Choroid plexus epithelial cell (primary cell): ENCODE data around the gene RNF223.
A peak's percentile ranks its signal among the peaks of the same experiment; 100 is the strongest.

Experiments used
- DNase-seq: peaks from one replicate; pipeline ENCODE4 v3.0.0-alpha.2; 2010; ENCODE audit warnings: low read depth
- H3K4me3 ChIP-seq: 2 replicates; pipeline ENCODE4 v1.5.1; 2011; ENCODE audit warnings: low read depth, mild to moderate bottlenecking, control low read depth, low read length, moderate library complexity
- CTCF ChIP-seq: conservative IDR thresholded peaks from 2 replicates; pipeline ENCODE4 v1.5.1; 2011; ENCODE audit warnings: low read depth, mild to moderate bottlenecking, control low read depth, inconsistent platforms, low read length, moderate library complexity

The RNF223 gene

GRCh38 chr1:1119272-1119890 is 45.3 kb upstream of the RNF223 start:
- DNase-seq = no peak
- no peak overlapping the region for H3K4me3 ChIP-seq
- no peak for TF ChIP-seq CTCF

- TF ChIP-seq CTCF = no peak
- H3K4me3 ChIP-seq = no peak overlapping the region
- DNase-seq = no peak
Measured at GRCh38 chr1:1118876-1119220, 44.7 kb upstream of the RNF223 start.

- TF ChIP-seq CTCF = no peak
- no peak overlapping the region for H3K4me3 ChIP-seq
- no peak for DNase-seq
Measured at GRCh38 chr1:1118011-1118875, 44.1 kb upstream of the RNF223 start.

- TF ChIP-seq CTCF = no peak
- no peak for DNase-seq
- H3K4me3 ChIP-seq = no peak overlapping the region
Measured at GRCh38 chr1:1117469-1117831, 43.3 kb upstream of the RNF223 start.

- H3K4me3 ChIP-seq = peak overlapping the region; percentile 61
- DNase-seq = peak; percentile 12
- no peak for TF ChIP-seq CTCF
Measured at GRCh38 chr1:1116701-1117468, 42.8 kb upstream of the RNF223 start.

- DNase-seq = peak; percentile 98
- no peak for TF ChIP-seq CTCF
- H3K4me3 ChIP-seq = peak within 1 kb of the TSS; percentile 80
Measured at GRCh38 chr1:1115786-1116700, 41.9 kb upstream of the RNF223 start, which contains the start of gene C1orf159. Gene C1orf159 (minus strand): TSS chr1:1116089. CDS start chr1:1091543, 24,546 bp downstream.
